NAMALWA (cell line): ENCODE data around the gene VPS33A.
"Not testable (repeated sequence)": the region's sequence is repeated elsewhere in the genome, so short reads cannot be mapped to it uniquely, and the experiment has no call there.

Source experiments
- DNase-seq: peaks from one replicate; pipeline ENCODE4 v3.0.0-alpha.2; 2015; ENCODE audit warnings: low spot score

VPS33A gene

DNA sequence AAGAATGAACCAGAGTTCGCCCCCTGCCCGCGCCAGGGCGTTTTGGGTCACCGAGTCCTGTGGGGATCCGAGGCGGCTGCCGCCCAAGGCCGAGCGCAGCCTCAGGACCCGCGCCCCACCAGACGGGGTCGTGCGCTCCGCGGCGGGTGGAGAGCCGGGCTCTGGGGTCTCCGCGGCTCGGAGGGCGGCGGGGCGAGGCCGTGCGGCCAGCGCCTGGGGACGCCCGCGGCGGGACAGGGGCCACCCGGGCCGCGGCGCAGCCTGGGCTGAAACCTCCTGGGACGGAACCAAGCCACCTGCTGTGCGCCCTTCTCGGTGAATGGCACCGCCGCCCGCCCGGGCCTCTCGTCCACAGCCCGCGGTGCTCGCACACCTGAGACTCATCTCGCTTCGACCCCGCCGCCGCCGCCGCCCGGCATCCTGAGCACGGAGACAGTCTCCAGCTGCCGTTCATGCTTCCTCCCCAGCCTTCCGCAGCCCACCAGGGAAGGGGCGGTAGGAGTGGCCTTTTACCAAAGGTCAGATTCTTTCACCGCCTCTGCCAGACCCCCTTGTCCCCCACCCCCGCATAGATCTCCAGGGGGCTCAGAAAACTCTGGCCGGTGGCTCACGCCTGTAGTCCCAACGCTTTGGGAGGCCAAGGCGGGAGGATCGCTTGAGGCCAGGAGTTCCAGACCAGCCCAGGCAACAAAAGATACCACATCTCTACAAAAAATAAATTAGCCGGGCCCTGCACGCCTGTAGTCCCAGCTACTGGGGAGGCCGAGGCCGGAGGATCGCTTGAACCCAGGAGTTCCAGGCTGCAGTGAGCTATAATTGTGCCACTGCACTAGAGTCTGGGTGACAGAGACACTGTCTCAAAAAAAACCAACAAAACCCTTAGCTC, 61.9 kb downstream of the VPS33A start:
- DNase-seq = no peak

DNA sequence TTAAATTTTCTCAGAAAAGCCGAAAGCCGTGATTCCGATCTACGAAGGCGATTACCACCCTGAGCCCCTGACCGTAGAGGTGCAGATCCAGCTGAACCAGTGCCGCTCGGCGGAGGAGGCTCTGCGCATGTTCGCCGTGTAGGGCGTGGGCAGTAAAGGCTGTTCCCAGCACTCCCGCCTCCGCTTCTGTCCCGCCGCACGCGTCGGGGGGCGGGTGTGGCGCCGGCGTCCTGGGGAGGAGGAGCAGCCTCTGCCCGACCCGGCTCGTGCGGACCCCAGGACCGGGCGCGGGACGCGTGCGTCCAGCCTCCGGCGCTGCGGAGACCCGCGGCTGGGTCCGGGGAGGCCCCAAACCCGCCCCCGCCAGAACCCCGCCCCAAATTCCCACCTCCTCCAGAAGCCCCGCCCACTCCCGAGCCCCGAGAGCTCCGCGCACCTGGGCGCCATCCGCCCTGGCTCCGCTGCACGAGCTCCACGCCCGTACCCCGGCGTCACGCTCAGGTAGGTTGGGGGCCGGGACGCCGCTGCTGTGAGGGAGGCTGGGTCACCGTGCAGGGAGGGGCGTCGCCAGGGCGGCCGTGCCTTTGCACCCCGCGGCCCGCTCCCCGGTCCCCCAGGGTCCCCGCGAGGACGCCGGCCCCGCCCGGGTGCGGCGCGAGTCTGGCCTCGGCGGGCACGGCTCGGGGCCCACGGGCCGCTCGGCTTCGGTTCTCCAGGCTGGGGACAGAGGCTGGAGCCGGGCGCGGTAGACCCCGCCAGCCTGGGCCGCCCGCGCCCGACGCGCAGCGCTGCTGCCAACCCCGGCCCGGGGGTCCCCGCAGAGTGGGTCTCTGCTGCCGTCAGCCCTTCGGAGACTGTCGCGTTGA, 62.8 kb downstream of the VPS33A start, which contains the start of gene B3GNT4:
B3GNT4 (plus strand) TSS at position 409 of the 866 bp plus-strand sequence. CDS start 910 bp downstream, outside the sequence.
- no peak for DNase-seq

DNA sequence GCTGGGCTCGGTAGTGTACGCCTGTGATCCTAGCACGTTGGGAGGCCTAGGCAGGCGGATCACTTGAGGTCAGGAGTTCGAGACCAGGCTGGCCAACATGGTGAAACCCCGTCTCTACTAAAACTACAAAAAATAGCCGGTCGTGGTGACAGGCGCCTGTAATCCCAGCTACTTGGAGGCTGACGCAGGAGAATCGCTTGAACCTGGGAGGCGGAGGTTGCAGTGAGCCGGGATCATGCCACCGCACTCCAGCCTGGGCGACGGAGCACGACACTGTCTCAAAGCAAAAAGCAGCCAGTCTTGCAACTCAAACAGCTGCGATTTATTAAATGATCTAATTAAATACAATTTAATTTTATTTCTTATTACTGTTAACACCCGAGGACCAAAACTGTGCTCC, 63.5 kb downstream of the VPS33A start:
- DNase-seq = not testable (repeated sequence)

DNA sequence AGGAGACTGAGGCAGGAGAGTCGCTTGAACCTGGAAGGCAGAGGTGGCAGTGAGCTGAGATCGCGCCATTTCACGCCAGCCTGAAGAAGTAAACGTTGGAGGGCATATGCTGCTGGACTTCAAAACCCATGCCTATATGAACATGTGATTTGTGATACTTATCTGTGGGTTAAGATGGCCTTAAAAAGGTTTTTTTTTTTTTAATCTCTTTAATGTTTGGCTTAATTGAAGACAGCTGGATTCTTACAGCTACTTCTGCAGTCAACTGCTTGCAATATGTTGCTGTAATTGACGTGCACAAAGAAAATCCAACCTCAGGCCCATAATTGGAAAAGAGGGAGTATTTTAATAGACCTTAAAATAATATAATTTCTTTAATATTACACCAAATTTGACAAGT, 64.3 kb downstream of the VPS33A start:
- DNase-seq = no peak

DNA sequence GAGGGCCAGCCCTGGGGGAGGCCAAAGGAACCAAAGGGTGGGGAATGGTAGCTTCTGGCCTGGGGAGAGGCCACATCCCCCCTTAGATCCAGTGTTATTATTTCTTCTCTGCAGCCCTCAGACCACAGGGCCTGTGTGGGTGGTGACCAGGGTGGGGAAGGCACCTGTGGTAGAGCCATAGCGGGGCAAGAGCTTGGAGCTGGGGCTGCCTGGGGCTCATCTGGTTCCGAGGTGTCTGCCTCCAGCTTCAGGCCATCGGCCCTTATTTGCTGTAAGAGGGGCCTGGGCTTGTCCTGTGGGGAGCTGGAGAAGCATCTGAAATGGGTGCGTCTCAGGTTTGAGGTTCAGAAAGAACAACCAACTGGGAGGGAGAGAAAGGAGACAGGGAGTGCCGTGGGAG, 64.9 kb downstream of the VPS33A start:
- no peak for DNase-seq

DNA sequence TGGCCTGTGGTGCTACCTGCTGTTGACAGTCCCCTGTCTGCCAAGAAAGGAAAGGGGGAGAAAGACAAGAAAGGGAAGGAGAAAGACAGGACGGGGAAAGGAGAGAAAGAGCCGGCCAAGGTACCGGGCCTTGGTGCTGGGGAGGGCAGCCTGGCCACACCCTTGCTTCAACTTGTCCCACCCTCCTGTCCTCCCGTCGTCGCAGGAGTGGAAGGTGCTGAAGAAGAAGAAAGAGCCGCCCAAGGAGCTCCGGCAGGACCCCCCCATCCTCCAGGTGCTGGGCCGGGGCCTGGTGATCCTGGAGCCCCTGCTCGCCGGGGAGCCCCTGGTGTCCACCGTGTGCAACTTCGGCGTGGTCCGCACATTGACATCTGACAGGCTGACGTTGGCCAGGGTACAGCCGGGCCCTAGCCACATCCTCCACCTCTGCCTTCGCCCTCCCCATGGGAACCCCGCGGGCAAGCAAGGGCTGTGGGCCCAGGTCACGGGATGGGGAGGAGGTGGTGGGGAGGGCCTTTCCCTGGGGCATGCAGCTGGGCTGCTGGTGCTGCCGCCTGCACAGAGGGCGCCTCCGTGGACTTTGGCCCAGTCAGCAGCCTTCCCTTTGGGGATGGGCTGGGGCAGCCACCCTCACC, 65.6 kb downstream of the VPS33A start:
- DNase-seq = no peak

DNA sequence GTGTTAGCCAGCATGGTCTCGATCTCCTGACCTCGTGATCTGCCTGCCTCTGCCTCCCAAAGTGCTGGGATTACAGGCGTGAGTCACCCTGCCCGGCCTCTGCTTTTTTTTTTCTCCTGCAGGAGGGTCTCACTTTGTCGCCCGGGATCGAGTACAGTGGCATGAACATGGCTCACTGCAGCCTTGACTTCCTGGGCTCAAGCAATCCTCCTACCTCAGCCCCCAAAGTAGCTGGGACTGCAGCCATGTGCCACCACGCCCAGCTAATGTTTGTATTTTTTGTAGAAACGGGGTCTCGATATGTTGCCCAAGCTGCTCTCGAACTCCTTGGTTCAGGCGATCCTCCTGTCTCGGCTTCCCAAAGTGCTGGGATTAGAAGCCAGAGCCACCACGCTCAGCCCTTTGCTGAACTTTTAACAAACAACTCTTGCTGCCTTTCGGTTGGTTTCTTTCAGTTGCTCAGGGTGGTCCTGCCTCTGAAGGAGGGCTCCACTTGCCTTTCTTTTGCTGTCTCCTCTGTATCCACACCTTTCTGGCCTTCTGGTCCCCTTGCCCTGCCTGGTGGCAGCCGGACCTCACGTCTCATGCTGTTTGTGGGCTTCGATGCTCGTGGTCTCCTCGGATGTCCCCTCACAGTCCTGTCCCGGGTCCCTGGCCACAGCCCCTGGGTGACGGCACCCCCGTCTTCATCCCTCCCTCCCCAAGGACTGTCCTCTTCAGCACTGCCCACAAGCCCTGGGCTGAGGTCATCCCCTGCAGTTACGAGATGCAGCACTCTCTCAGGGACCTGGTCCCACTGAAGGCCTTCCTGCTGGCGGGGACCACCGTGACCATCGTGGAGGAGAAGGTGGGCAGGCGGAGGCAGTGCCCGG, 66.6 kb downstream of the VPS33A start:
- no peak for DNase-seq

DNA sequence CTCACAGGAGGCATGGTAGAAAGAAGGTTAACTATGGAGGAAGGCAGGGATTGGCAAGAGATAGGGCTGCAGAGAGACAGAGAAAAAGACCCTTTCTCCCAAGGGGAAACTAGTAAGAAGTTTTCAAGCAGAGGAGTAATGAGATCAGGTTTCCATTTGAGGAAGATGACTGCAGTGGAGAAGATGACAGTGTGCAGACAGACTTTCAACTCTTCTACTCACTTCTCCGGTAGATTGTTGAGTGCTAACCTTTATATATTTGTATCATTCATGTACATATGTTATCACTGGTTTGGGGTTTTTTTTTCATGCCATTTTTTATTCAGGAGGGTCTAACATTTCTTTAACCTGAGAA, 68.7 kb downstream of the VPS33A start:
- DNase-seq = no peak

DNA sequence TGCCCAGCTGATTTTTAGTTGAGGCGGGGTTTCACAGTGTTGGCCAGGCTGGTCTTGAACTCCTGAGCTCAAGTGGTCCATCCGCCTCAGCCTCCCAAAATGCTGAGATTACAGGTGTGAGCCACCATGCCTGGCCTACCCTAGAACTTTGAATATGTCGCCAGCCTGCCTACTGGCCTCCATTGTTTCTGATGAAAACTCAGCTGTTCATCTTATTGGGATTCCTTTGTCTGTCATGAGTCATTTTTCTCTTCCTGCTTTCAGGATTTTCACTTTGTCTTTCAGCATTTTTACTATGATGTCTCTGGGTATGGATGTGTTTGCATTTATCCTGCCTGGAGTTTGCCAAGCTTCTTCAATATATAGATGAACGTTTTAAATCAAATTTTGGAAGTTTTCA, 70.9 kb downstream of the VPS33A start:
- no peak for DNase-seq

DNA sequence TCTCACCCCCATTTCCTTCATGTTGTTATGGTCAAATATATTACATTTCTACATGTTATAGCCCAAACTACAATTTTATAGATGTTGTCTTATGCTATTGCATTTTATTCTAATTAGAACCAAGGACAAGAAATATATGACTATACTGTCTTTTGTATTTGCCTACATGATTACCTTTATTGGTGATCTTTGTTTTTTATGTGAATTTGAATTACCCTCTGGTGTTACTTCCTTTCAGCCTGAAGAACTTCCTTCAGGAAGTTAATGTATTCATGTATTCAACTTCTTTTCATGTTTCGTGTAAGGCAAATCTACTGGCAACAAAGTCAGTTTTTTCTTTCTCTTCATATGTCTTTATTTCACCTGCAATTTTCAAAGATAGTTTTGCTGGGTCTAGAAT, 71.5 kb downstream of the VPS33A start:
- no peak for DNase-seq

DNA sequence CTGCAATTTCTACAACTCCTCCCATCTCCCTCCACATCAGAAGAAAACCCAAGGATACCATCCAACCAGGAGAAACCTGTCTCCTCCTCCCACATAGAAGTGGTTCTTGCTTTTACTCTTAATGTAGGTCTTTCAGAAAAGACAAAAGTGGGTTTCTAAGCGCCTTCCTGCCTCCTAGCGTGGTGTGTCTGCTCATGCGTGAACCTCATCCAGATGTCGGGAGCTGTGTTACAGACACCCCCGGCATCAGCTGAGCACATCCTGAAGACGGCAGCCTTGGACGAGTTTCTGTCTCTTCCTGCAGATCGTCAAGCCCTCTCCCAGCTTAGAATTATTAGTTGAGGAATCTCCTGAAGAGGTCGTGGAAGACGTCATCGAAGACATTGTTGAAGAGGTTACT, 73.9 kb downstream of the VPS33A start:
- DNase-seq = no peak

DNA sequence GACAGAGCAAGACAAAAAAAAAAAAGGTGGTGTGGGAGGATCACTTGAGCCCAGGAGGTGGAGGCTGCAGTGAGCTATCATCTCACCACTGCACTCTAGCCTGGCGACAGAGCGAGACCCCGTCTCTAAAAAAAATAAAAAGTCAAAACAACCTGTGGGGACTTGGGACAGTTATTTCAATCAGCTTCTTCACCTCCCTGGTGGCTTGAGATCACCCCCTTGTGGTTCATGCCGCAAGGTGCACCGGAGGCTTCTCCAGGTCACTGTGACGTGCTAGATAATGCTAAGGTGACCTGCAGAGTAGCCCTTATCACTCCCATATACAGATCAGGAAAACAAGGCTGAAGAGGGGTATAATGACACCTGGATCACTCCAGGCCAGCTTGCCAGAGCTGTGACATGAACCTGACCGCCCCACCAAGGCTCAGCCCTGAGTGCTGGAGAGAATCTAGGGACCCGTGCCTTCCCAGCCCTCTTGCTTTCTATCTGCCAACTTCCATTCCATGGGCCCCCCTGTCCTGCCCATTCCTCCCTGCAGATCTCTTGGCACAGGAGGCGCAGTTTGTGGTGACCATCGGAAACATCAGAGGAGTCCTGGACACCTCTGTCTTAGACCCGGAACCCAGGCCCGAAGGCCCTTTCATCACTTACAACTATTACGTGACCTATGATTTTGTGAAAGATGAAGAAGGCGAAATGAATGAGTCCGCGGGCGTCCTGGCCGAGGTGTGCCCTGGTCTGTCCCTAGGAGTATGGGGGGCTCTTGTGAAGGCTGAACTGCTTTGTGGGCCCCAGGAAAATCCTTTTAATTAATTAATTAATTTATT, 75.2 kb downstream of the VPS33A start:
- peak; percentile 89 for DNase-seq

DNA sequence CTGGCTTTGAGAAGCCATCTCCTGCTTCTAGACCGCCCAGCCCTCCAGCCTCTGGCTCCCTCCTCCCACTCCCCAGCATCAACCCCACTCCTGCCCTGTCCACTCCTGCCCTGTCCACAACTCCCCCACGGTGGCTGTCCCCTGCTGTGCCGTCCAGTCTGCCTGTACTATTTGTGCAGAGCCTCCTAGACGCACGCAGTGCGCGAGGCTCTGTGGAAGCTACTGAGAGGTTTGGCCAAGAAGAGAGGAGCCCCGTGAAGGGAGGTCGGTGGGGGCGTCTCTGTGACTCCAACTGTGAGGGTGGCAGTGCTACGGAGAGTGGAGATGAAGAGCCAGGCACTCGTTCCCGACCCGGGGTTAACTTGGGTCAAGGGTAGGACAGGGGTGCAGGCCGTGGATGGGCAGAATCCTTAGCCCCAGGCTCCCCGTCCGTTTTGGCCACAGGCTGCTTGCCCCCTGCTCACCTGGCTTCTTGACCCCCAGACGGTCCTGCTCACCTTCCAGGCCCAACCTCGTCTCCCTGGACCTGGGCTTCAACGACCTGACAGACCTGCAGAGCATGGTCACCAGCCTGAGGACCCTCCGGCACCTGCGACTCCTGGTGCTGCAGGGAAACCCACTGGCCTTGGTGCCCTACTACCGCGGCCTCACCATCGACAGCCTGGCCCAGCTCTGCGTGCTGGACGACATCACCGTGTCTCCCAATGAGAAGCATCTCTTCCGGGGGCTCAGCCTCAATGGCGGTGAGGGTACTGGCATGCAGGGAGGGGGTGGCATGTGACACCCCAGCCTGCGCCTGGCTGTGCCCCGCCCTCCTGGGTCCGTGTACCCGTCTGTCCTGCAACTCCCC, 76.4 kb downstream of the VPS33A start:
- DNase-seq = no peak

DNA sequence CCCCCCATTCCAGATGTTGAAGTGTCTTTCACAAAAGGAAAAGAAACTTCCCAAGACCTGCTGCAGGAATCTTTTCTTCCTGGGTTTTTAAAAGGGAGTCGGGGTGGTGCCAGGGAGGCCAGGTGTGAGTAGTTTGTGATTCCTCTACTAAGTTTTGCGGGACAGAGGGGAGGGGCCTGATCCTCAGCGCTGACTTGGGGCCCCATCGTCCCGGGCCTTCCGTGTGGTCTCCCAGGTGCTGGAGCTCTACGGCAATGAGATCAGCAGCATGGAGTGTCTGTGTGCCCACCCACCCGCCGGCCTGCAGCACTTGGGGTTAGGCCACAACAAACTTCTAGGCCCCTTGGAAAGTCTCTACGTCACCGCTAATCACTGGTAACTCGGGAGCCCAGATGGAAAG, 78.8 kb downstream of the VPS33A start:
- DNase-seq = no peak

DNA sequence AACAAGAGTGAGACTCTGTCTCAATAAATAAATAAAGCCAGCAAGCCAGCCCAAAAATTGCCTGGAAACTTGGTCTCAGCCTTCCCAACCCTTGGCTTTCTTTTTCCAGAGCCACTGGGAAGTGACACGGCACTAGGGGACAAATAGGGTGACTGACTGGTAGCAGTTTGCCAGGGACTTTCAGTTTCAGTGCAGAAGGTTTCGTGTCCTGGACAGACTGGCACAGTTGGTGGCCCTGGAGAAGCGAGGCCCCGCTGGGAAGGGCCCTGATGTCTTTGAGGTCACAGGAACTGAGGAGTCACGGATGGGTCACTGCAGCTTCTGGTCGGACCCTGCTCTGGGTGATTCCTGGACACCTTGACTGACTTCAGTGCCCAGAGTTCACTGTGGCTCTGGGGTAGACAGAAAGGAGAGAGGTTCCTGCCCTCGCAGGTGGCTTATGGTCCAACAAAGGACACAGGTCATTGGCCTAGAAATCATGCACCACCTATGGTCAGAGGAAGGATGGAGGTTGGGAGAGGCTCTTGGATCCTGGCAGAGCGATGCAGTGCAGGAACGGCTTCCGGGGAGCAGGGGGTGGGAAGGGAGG, 80.7 kb downstream of the VPS33A start:
- DNase-seq = no peak

DNA sequence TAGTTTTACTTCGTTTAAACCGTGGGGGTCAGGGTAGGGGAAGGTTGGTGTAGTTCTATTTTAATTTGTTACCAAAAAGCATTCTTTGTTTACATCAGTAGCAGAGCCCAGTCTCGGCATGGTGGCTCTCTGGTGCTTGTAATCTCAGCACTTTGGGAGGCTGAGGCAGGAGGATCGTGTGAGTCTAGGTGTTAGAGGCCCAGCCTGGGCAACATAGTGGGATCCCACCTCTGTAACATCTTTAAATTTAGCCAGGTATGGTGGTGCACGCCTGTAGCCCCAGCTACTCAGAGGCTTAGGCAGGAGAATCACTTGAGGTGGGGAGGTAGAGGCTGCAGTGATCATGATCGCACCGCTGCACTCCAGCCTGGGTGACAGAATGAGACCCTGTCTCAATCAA, 81.2 kb downstream of the VPS33A start:
- DNase-seq = no peak

DNA sequence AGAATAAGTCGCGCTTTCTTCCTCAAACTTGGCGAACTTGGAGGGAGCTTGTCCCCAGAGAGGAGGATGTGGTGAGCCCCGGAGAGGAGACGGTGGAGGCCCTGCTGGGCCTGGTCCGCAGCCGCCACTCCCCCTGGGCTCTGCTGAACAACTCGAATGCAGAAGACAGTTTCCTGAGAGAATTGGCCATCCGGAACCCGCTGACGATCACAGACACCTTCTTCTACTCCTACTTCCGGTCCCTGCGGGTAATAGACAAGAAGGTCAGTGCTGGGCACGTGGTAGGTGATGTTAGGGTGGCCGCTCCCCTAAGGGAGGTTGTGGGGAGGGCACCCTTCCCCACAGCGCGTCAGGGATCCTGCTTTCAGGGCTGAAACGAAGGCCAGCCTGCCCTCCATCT, 81.8 kb downstream of the VPS33A start:
- DNase-seq = no peak

DNA sequence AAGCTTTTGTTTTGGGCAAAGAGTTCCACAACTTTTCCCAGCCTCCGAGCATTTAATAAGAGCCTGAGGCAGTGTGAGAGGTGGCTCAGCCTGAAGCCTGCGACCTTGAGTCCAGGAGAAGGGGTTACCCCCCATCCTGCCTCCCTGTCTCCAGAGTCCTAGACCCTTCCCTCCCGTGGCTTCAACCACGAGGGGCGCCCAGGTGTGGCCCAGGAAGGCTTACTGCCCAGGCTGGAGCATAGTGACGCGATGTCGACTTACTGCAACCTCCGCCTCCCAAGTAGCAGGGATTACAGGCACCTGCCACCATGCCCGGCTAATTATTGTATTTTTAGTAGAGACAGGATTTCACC, 82.7 kb downstream of the VPS33A start:
- DNase-seq = no peak

DNA sequence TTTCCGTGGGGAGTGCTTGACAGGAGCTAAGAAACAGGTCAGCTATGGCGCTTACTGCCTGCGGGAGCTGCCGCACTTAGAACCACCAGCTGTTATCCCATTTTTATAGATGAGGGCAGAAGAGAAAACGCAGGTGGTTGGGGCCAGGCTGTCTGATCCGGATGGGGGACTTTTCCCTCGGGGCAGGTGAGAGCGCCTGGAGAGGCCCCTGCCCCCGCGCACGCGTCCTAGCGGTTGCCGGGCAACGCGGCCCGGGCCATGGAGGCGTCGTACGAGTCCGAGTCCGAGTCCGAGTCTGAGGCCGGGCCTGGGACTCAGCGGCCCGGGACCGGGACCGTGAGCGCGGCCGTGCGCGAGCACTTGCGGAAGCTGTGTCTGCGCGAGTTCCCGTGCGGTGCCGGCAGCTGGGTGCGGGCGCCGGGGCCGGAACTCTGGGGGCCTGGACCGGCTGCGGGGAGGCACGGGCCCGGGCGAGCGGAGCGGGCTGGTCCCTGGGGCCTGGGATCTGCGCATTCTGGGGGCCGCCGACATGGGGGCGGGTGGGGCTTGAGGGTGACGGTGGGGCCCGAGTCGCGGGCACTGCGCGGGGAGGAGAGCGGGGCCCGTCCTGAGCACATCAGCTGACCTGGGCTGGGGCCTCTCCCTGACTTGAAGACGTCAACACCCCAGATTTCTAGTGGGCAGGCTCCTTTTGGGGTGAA, 83.3 kb downstream of the VPS33A start, which contains the start of gene LRRC43:
LRRC43 (plus strand) TSS at position 237 of the 701 bp plus-strand sequence; CDS start at position 259, 22 bp downstream.
- peak; percentile 57 for DNase-seq
